ENCODE measurements around the gene JMJD4.
"Not testable (repeated sequence)": the region's sequence is repeated elsewhere in the genome, so short reads cannot be mapped to it uniquely, and the experiment has no call there.

JMJD4 gene

GRCh38 chr1:227707846-227708245, 27.3 kb downstream of the JMJD4 start:
- H3K4me1 ChIP-seq (ENCODE audit: control insufficient read depth, insufficient read depth, low read length) = no peaks in the 10 kb centered on the region
- no peak overlapping the region for H3K9ac ChIP-seq (ENCODE audit: low read length)
- no peaks in the 10 kb centered on the region for H3K27me3 ChIP-seq (replicated peaks; ENCODE audit: control insufficient read depth, insufficient read depth, low read length)
- no peaks in the 10 kb centered on the region for H3K36me3 ChIP-seq (ENCODE audit: control insufficient read depth, insufficient read depth, low read length, severe bottlenecking)
- peaks cover 33% of the 10 kb centered on the region for H3K9me3 ChIP-seq (ENCODE audit: control insufficient read depth, low read length)
- no peak for DNase-seq (ENCODE audit: low read depth)
- no peak overlapping the region for H3K4me3 ChIP-seq (ENCODE audit: low read length)

DNA sequence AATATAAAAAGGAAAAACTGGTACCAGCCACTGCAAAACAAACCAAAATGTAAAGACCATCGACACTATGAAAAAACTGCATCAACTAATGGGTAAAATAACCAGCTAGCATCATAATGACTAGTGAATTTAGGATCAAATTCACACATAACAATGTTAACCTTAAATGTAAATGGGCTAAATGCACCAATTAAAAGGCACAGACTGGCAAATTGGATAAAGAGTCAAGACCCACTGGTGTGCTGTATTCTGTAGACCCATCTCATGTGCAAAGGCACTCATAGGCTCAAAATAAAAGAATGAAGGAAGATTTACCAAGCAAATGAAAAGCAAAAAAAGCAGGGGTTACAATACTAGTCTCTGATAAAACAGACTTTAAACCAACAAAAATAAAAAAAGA, 33.5 kb downstream of the JMJD4 start:
- not testable (repeated sequence) for H3K36me3 ChIP-seq (ENCODE audit: control insufficient read depth, insufficient read depth, low read length, severe bottlenecking); H3K9ac ChIP-seq (ENCODE audit: low read length); H3K4me3 ChIP-seq (ENCODE audit: low read length); DNase-seq (ENCODE audit: low read depth); H3K4me1 ChIP-seq (ENCODE audit: control insufficient read depth, insufficient read depth, low read length); H3K27me3 ChIP-seq (replicated peaks; ENCODE audit: control insufficient read depth, insufficient read depth, low read length)
- peaks cover 44% of the 10 kb centered on the region for H3K9me3 ChIP-seq (ENCODE audit: control insufficient read depth, low read length)

DNA sequence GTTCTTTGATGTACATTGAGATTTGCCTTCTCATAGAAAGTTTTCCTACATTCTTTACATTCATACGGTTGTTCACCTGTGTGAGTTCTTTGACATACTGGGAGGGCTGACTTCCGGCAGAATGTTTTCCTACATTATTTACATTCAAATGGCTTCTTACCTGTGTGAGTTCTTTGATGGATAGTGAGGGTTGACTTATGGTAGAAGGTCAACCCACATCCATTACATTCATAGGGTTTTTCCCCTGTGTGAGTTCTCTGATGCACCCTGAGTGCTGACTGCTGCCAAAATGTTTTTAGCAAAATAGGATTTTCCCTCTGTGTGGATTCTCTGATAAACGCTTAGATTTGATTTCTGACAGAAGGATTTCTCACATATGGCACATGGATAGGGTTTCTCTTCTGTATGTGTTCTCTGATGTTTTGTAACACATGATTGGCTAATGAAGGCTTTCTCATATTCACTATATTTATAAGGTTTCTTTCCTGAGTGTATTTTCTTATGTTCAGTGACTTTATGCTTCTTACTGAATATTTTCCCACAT, 37.7 kb downstream of the JMJD4 start:
- Histone ChIP-seq H3K9ac (ENCODE audit: low read length) (no peak overlapping the region), H3K27me3 (replicated peaks; ENCODE audit: control insufficient read depth, insufficient read depth, low read length) (no peaks in the 10 kb centered on the region), H3K4me1 (ENCODE audit: control insufficient read depth, insufficient read depth, low read length) (no peaks in the 10 kb centered on the region), H3K36me3 (ENCODE audit: control insufficient read depth, insufficient read depth, low read length, severe bottlenecking) (no peaks in the 10 kb centered on the region), H3K4me3 (ENCODE audit: low read length) (peak overlapping the region; percentile 24), H3K9me3 (ENCODE audit: control insufficient read depth, low read length) (peaks cover 71% of the 10 kb centered on the region)
- DNase-seq (ENCODE audit: low read depth) = no peak

- Histone ChIP-seq H3K4me1 (ENCODE audit: control insufficient read depth, insufficient read depth, low read length) (no peaks in the 10 kb centered on the region), H3K4me3 (ENCODE audit: low read length) (no peak overlapping the region), H3K27me3 (replicated peaks; ENCODE audit: control insufficient read depth, insufficient read depth, low read length) (no peaks in the 10 kb centered on the region), H3K9me3 (ENCODE audit: control insufficient read depth, low read length) (peaks cover 45% of the 10 kb centered on the region), H3K9ac (ENCODE audit: low read length) (no peak overlapping the region), H3K36me3 (ENCODE audit: control insufficient read depth, insufficient read depth, low read length, severe bottlenecking) (no peaks in the 10 kb centered on the region)
- no peak for DNase-seq (ENCODE audit: low read depth)
These were observed 49.3 kb downstream of the JMJD4 start for GRCh38 chr1:227685807-227686206.
